GM18505 (cell line): ENCODE results near the gene VEZT.
"Not testable (repeated sequence)": the region's sequence is repeated elsewhere in the genome, so short reads cannot be mapped to it uniquely, and the experiment has no call there.

Source experiments
- ATAC-seq: cut with Tn5 transposase; IDR thresholded peaks from one replicate; pipeline ENCODE4 v1.9.1; 2021; ENCODE audit not compliant: unreplicated experiment
- POLR2A ChIP-seq: IDR thresholded peaks from 4 replicates; pipeline ENCODE4 v1.6.1; 2011; ENCODE audit warnings: borderline replicate concordance; ENCODE audit not compliant: insufficient read depth, insufficient read length; ENCODE audit errors: extremely low read depth

VEZT gene

DNA sequence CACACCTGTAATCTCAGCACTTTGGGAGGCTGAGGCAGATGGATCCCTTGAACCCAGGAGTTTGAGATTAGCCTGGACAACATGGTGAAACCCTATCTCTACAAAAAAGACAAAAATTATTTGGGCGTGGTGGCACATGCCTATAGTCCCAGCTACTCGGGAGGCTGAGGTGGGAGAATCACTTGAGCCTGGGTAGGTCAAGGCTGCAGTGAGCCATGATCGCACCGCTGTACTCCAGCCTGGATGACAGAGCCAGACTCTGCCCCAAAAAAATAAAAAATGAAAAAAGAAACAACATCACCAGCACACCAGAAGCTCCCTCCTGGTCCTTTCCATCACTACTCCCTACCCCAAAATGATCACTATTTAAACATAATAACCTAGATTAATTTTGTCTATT lies 2.6 kb downstream of the VEZT start:
- ATAC-seq: no peak
- no peak for TF ChIP-seq POLR2A

GRCh38 chr12:95220726-95221125 lies 3.1 kb downstream of the VEZT start:
- TF ChIP-seq POLR2A: no peak
- ATAC-seq: no peak

DNA sequence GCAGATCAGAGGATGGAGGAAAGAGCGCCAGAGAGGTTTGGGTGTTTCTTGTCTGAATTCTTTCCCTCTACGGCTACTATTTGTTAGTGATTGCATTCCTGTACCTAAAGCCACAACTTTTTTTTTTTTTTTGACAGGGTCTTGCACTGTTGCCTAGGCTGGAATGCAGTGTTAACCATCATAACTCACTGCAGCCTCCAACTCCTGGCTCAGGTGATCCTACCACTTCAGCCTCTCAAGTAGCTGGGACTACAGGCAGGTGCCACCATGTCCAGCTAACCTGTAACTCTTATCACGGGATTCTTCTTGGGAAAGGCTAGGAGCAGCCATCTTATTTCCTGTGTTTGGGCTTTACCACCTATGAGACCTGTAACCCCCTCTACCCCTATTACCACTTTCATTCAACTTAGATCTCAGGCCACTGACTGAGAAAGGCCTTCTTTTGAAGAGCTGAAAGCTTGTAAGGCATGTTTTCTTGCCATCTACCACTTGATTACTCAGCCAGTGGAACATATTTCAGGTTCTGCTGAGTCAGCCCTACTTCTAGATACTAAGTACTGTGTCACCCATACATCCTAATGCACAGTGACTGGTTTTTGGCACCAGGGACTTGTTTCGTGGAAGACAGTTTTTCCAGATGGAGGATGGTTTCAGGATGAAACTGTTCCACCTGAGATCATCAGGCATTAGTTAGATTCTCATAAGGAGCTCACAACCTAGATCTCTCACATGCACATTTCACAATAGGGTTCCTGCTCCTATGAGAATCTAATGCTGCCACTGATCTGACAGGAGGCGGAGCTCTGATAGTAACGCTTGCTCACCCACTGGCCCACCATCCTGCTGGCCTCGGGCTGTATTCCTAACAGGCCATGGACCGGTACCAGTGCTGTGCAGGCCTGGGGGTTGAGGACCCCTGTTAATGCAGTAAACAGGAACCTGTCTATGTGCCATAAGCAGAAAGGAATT lies 6.9 kb downstream of the VEZT start:
- no peak for ATAC-seq
- TF ChIP-seq POLR2A: no peak

DNA sequence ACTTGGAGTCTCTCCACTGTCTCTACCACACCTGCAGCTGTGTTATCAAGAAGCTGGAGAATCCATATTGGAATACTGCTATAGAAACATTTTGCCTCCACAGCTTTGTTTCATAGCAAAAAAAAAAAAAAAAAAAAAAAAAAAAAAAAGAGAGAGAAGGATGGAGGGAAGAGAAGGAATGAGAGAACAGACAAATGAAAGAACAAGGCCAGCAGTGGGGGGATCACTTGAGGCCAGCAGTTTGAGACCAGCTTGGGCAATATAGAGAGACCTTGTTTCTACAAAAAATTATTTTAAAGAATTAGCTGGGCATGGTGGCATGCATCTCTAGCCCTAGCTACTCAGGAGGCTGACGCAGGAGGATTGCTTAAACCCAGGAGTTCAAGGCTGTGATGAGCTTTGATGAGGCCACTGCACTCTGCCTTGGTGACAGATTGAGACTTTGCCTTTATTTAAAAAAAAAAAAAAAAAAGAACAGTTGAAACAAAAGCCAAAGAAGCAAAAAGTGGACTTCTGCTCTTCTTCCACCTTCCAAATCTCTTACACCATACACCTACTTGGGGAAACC lies 8.1 kb downstream of the VEZT start:
- ATAC-seq: no peak
- TF ChIP-seq POLR2A: no peak

- no peak for ATAC-seq
- no peak for TF ChIP-seq POLR2A
Observed at GRCh38 chr12:95227818-95228356, 10.3 kb downstream of the VEZT start.

DNA sequence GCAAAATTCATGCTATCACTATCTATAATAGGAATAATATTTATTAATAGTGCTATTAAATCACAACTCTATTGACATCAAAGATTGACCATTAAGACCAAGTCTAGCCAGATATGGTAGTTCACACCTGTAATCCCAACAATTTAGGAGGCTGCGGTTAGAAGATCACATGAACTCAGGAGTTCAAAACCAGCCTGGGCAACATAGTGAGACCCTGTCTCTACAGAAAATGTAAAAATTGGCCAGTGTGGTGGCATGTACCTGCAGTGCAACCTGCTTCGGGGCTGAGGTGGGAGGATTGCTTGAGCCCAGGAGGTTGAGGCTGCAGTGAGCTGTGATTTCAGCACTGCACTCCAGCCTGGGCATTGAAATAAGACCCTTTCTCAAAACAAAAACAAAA lies 11.0 kb downstream of the VEZT start:
- no peak for ATAC-seq
- TF ChIP-seq POLR2A: no peak

- TF ChIP-seq POLR2A: no peak
- ATAC-seq: no peak
Observed at GRCh38 chr12:95229636-95230035, 12.0 kb downstream of the VEZT start.

- no peak for ATAC-seq
- TF ChIP-seq POLR2A: no peak
Observed at GRCh38 chr12:95230313-95230712, 12.7 kb downstream of the VEZT start.

- TF ChIP-seq POLR2A: no peak
- no peak for ATAC-seq
Observed at GRCh38 chr12:95231190-95231589, 13.6 kb downstream of the VEZT start.

DNA sequence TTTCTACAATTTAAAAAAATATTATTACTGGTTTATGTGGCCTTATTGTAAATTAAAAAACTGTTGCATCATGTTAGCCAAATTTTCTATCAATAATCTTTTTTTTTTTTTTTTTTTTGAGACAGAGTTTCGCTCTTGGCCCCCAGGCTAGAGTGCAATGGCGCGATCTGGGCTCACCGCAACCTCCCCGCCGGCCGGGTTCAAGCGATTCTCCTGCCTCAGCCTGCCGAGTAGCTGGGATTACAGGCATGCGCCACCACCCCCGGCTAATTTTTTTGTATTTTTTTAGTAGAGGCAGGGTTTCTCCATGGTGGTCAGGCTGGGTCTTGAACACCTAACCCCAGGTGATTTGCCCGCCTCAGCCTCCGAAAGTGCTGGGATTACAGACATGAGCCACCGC lies 16.6 kb downstream of the VEZT start:
- ATAC-seq: not testable (repeated sequence)

DNA sequence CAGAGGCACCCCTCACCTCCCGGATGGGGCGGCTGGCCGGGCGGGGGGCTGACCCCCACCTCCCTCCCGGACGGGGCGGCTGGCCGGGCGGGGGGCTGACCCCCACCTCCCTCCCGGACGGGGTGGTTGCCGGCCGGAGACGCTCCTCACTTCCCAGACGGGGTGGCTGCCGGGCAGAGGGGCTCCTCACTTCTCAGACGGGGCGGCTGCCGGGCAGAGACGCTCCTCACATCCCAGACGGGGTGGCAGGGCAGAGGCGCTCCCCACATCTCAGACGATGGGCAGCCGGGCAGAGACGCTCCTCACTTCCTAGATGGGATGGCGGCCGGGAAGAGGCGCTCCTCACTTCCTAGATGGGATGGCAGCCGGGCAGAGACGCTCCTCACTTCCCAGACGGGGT lies 18.0 kb downstream of the VEZT start:
- not testable (repeated sequence) for ATAC-seq

- TF ChIP-seq POLR2A: no peak
- ATAC-seq: no peak
Observed at GRCh38 chr12:95237315-95237714, 19.7 kb downstream of the VEZT start.

DNA sequence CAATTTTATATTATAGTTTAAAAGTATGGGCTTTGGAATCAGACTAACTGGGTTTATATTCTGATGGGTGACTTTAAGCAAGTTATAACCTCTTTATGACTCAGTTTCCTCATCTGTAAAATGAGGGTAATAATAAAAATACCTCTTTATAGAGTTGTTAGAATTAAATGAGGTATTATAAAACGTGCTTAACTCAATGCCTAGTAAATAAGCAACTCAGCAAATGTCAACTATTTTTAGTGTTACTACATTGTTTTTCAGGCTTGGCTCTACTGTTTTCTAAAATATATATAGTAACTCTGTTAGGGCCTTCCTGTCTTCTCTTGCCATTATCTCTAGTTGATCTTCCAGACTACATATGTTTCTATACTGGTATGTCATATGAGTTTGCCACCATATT lies 20.5 kb downstream of the VEZT start:
- no peak for ATAC-seq
- no peak for TF ChIP-seq POLR2A

DNA sequence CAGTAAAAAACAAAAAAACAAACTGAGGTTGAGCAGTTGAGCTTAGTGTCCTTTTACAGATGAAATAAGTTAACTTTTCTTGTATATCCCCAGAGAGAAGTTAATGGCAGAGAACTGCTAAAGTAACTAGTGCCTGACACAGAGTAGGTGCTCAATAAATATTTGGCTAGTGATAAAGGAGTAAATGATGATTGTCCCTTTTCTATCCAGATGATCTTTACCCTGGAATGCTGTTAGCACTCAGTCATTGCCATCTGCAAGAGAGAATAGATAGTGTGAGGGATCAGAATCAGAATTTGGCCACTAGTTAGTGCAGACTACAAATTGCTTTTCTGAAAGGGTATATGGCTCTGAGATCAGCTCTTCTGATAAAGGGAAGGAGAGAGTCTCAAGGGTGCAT lies 21.6 kb downstream of the VEZT start:
- no peak for ATAC-seq
- TF ChIP-seq POLR2A: no peak

- ATAC-seq: not testable (repeated sequence)
Observed at GRCh38 chr12:95239835-95240234, 22.2 kb downstream of the VEZT start.

- no peak for TF ChIP-seq POLR2A
Observed at GRCh38 chr12:95240556-95240955, 22.9 kb downstream of the VEZT start.

DNA sequence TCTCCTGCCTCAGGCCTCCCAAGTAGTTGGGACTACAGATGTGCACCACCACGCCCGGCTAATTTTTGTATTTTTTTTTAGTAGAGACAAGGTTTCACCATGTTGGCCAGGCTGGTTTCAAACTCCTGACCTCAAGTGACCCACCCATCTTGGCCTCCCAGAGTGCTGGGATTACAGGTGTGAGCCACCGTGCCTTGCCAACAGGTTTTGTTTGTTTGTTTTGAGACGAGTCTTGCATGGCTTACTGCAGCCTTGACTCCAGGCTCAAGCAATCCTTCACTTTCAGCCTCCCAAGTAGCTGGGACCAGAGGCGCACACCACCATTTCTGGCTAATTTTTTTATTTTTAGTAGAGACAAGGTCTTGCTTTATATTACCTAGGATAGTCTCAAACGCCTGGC lies 23.5 kb downstream of the VEZT start:
- not testable (repeated sequence) for ATAC-seq

More at GRCh38 chr12:95240556-95240955, 22.9 kb downstream of the VEZT start:
- ATAC-seq: no peak
